Neural progenitor cell (in vitro differentiated cells): ENCODE data around the gene MGLL.

Experiments
- EZH2 ChIP-seq: fragments of 200-600 bp; sonication (generic); IDR thresholded peaks from 2 replicates; pipeline ENCODE4 v1.6.1; 2017; ENCODE audit warnings: antibody characterized with exemption, mild to moderate bottlenecking, moderate library complexity
- EZH2phosphoT487 ChIP-seq: fragments of 200-600 bp; sonication (generic); IDR thresholded peaks from 2 replicates; pipeline ENCODE4 v1.6.1; 2017; ENCODE audit warnings: antibody characterized with exemption
- TF ChIP-seq, protein P1 (sequence below): fragments of 200-600 bp; sonication (generic); IDR thresholded peaks from 2 replicates; pipeline ENCODE4 v1.5.1; 2017; ENCODE audit warnings: antibody characterized with exemption, mild to moderate bottlenecking

DNA sequence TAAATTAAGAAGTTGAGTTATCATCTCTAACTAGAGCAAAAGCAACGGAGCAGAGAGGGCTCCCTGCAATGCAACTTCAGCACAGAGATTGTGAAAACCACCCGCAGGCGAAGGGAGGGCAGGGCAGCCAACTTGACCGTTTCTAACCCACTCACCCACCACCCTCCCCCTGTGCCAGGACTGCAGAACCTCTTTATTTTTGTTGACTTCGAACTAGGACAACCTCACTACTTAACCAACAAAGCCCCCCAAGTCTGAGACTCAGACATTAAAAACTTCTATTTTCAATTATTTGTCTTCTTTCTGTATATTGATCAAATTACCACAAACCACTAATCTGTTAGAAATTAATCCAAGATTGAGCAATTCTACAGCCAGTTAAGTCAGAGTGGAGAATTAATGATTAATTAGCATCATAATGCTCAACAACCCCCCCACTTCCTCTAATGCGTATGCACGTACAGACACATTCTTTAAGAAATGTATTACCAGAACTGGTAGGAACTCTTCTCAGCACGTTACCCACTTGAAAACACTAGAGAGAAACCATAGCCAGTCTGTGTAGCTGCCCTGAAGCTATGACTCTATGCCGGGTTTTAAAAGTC is 2.0 kb downstream of the MGLL start:
- TF ChIP-seq, protein P1, sequence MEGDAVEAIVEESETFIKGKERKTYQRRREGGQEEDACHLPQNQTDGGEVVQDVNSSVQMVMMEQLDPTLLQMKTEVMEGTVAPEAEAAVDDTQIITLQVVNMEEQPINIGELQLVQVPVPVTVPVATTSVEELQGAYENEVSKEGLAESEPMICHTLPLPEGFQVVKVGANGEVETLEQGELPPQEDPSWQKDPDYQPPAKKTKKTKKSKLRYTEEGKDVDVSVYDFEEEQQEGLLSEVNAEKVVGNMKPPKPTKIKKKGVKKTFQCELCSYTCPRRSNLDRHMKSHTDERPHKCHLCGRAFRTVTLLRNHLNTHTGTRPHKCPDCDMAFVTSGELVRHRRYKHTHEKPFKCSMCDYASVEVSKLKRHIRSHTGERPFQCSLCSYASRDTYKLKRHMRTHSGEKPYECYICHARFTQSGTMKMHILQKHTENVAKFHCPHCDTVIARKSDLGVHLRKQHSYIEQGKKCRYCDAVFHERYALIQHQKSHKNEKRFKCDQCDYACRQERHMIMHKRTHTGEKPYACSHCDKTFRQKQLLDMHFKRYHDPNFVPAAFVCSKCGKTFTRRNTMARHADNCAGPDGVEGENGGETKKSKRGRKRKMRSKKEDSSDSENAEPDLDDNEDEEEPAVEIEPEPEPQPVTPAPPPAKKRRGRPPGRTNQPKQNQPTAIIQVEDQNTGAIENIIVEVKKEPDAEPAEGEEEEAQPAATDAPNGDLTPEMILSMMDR: no peak
- TF ChIP-seq EZH2 (no peak), EZH2phosphoT487 (no peak)
